ENCODE results near the gene P4HB. TPM values are rescaled to one million over a fixed set of nuclear protein-coding genes. Genes with fewer than 3 reads are reported as not detected.

Gene P4HB
- total RNA-seq, 2 experiments from 2014 or later: 388 to 577 TPM

- TF ChIP-seq, protein P1, sequence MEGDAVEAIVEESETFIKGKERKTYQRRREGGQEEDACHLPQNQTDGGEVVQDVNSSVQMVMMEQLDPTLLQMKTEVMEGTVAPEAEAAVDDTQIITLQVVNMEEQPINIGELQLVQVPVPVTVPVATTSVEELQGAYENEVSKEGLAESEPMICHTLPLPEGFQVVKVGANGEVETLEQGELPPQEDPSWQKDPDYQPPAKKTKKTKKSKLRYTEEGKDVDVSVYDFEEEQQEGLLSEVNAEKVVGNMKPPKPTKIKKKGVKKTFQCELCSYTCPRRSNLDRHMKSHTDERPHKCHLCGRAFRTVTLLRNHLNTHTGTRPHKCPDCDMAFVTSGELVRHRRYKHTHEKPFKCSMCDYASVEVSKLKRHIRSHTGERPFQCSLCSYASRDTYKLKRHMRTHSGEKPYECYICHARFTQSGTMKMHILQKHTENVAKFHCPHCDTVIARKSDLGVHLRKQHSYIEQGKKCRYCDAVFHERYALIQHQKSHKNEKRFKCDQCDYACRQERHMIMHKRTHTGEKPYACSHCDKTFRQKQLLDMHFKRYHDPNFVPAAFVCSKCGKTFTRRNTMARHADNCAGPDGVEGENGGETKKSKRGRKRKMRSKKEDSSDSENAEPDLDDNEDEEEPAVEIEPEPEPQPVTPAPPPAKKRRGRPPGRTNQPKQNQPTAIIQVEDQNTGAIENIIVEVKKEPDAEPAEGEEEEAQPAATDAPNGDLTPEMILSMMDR (conservative IDR thresholded peaks at IDR 0.05; ENCODE audit: low read length): no peak
- TF ChIP-seq EZH2phosphoT487 (IDR thresholded peaks at IDR 0.05; ENCODE audit: borderline replicate concordance, low read depth, low read length): no peak
- ChIA-PET POLR2A (no interaction called here), CTCF (ENCODE audit: unreplicated experiment) (interaction anchor here (0.6 kb wide), 1 partner anchor 14 kb away, joined by 3 read pairs; no protein-coding TSS in a partner anchor)
- Histone ChIP-seq H4K20me1 (ENCODE audit: insufficient read depth, low read length) (no peaks in the 10 kb centered on the region), H3K9me2 (ENCODE audit: insufficient read depth, low read length) (no peaks in the 10 kb centered on the region), H3K4me2 (ENCODE audit: low read length) (no peak overlapping the region), H3K9me3 (ENCODE audit: low read length) (no peaks in the 10 kb centered on the region), H3K27ac (ENCODE audit: low read depth, low read length, poor library complexity, severe bottlenecking) (no peak overlapping the region), H2AFZ (ENCODE audit: low read length) (no peak overlapping the region), H3K79me2 (ENCODE audit: insufficient read depth, low read depth, low read length) (no peaks in the 10 kb centered on the region), H3K4me3 (ENCODE audit: low read depth, low read length, poor library complexity, severe bottlenecking) (no peak overlapping the region), H3K36me3 (ENCODE audit: insufficient read depth, low read length) (peaks cover 61% of the 10 kb centered on the region), H3K4me1 (ENCODE audit: insufficient read depth, low read length, poor library complexity, severe bottlenecking) (no peaks in the 10 kb centered on the region)
- BruUV-seq (replicated peaks): no TSS peak
- DNase-seq (ENCODE audit: low spot score): no peak
- intact Hi-C loops (cut with micrococcal nuclease; ENCODE audit: unreplicated experiment): no loop called here
Observed at GRCh38 chr17:81843713-81844326, 16.5 kb downstream of the P4HB start.

- H3K4me2 ChIP-seq (ENCODE audit: low read length): no peak overlapping the region
- H3K79me2 ChIP-seq (ENCODE audit: insufficient read depth, low read depth, low read length): no peaks in the 10 kb centered on the region
- H3K4me3 ChIP-seq (ENCODE audit: low read depth, low read length, poor library complexity, severe bottlenecking): no peak overlapping the region
- H3K27ac ChIP-seq (ENCODE audit: low read depth, low read length, poor library complexity, severe bottlenecking): no peak overlapping the region
- ChIA-PET POLR2A (interaction anchor here (0.6 to 0.7 kb wide), 2 partner anchors 9 to 37 kb away, joined by 3 read pairs; no protein-coding TSS in a partner anchor), CTCF (ENCODE audit: unreplicated experiment) (no interaction called here)
- no peaks in the 10 kb centered on the region for H3K4me1 ChIP-seq (ENCODE audit: insufficient read depth, low read length, poor library complexity, severe bottlenecking)
- H2AFZ ChIP-seq (ENCODE audit: low read length): no peak overlapping the region
- BruUV-seq (replicated peaks): no TSS peak
- H3K9me2 ChIP-seq (ENCODE audit: insufficient read depth, low read length): no peaks in the 10 kb centered on the region
- intact Hi-C loops (cut with micrococcal nuclease; ENCODE audit: unreplicated experiment): no loop called here
- H3K9me3 ChIP-seq (ENCODE audit: low read length): no peaks in the 10 kb centered on the region
- H4K20me1 ChIP-seq (ENCODE audit: insufficient read depth, low read length): no peaks in the 10 kb centered on the region
- TF ChIP-seq EZH2phosphoT487 (IDR thresholded peaks at IDR 0.05; ENCODE audit: borderline replicate concordance, low read depth, low read length): no peak
- TF ChIP-seq, protein P1 (conservative IDR thresholded peaks at IDR 0.05; ENCODE audit: low read length): no peak
- no peak for DNase-seq (ENCODE audit: low spot score)
- peaks cover 55% of the 10 kb centered on the region for H3K36me3 ChIP-seq (ENCODE audit: insufficient read depth, low read length)
Observed at GRCh38 chr17:81842725-81843504, 17.4 kb downstream of the P4HB start.

DNA sequence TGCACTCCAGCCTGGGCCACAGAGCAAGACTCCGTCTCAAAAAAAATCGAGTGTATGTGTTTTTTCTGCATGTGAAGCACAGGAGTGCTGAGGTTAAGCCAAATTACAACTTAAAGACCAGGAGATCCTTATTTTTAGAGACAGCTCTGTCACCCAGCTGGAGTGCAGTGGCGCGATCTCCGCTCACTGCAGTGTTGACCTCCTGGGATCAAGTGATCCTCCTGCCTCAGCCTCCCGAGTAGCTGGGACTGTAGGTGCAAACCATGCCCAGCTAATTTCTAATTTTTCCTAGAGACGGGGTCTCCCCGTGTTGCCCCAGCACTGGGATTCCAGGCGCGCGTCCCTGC lies 18.0 kb downstream of the P4HB start:
- no peaks in the 10 kb centered on the region for H3K4me1 ChIP-seq (ENCODE audit: insufficient read depth, low read length, poor library complexity, severe bottlenecking)
- no peaks in the 10 kb centered on the region for H3K9me2 ChIP-seq (ENCODE audit: insufficient read depth, low read length)
- DNase-seq (ENCODE audit: low spot score): no peak
- no TSS peak for BruUV-seq (replicated peaks)
- ChIA-PET CTCF (ENCODE audit: unreplicated experiment) (interaction anchor here (0.6 kb wide), 1 partner anchor 16 kb away, joined by 4 read pairs; no protein-coding TSS in a partner anchor), POLR2A (interaction anchor here (0.7 kb wide), 1 partner anchor 9 kb away, joined by 3 read pairs; no protein-coding TSS in a partner anchor)
- H3K79me2 ChIP-seq (ENCODE audit: insufficient read depth, low read depth, low read length): no peaks in the 10 kb centered on the region
- intact Hi-C loops (cut with micrococcal nuclease; ENCODE audit: unreplicated experiment): no loop called here
- H3K4me3 ChIP-seq (ENCODE audit: low read depth, low read length, poor library complexity, severe bottlenecking): no peak overlapping the region
- no peak overlapping the region for H3K4me2 ChIP-seq (ENCODE audit: low read length)
- TF ChIP-seq, protein P1 (conservative IDR thresholded peaks at IDR 0.05; ENCODE audit: low read length): no peak
- TF ChIP-seq EZH2phosphoT487 (IDR thresholded peaks at IDR 0.05; ENCODE audit: borderline replicate concordance, low read depth, low read length): no peak
- H2AFZ ChIP-seq (ENCODE audit: low read length): no peak overlapping the region
- no peak overlapping the region for H3K27ac ChIP-seq (ENCODE audit: low read depth, low read length, poor library complexity, severe bottlenecking)
- H4K20me1 ChIP-seq (ENCODE audit: insufficient read depth, low read length): no peaks in the 10 kb centered on the region
- peaks cover 51% of the 10 kb centered on the region for H3K36me3 ChIP-seq (ENCODE audit: insufficient read depth, low read length)
- H3K9me3 ChIP-seq (ENCODE audit: low read length): no peaks in the 10 kb centered on the region

Measured in OCI-LY7 (cell line).